AG08396 (cell line): ENCODE data around the gene POFUT1.
"Not testable (repeated sequence)": the region's sequence is repeated elsewhere in the genome, so short reads cannot be mapped to it uniquely, and the experiment has no call there.

Experiments
- DNase-seq: peaks from one replicate; pipeline ENCODE4 v3.0.0; 2012; ENCODE audit warnings: low spot score, mixed read lengths

POFUT1 gene

GRCh38 chr20:32235331-32236047 is 27.8 kb downstream of the POFUT1 start:
- no peak for DNase-seq

DNA sequence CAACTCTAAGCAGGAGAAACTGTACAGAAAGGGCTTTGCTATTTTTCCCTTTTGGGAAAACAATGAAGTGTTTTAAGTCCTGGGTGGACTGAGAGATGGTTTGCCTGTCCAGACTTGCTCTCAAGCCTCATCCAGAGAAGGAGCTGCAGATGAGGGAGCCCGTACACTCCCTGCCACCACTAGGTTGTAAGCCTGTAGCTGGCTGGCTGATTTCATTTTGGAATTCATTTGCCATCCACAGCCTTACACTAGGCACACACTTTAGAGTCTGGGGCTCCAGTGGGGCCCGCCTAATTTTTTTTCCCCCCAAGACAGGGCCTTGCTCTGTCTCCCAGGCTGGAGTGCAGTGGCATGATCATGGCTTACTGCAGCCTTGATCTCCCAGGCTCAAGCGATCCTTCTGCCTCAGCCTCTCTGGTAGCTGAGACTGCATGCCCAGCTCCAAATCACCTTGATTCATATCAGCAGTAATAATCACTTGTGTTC is 28.4 kb downstream of the POFUT1 start:
- DNase-seq = no peak

DNA sequence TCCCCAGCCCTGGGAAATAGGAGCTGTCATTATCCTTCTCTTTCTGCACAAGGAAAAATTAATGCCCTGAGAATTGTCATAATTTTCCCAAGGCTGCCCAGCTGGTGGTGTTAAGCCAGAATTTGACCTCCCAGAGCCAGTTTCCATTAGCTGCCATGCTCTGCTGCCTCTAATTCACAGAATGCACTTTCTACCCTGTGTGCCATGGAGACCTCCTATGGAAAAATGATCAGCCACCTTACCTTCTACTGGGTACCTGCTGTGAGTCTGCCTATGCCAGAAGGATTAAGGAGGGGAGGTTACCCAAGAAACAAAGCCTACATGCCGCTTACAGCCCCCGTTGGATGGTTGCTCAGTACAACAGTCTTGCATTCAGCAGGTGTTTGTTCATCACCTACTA is 29.1 kb downstream of the POFUT1 start:
- DNase-seq = no peak

DNA sequence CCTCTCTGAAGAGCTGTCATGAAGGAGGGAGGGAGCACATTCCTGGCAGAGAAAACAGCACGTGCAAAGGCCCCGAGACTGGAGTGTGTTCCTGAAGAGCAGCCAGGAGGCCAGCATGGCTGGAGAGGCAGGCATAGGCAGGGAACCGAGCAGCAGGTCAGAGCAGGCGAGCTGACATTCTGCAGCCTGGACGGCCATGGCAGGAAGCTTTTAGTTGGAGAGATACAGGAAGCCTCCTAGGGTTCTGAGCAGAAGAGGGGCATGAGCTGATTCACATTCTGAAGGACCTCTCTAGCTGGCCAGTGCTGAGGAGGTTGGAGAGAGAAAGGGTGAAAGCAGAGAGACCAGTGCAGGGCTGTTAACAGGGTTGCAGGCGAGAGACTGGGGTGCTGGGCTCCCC is 29.7 kb downstream of the POFUT1 start:
- no peak for DNase-seq

DNA sequence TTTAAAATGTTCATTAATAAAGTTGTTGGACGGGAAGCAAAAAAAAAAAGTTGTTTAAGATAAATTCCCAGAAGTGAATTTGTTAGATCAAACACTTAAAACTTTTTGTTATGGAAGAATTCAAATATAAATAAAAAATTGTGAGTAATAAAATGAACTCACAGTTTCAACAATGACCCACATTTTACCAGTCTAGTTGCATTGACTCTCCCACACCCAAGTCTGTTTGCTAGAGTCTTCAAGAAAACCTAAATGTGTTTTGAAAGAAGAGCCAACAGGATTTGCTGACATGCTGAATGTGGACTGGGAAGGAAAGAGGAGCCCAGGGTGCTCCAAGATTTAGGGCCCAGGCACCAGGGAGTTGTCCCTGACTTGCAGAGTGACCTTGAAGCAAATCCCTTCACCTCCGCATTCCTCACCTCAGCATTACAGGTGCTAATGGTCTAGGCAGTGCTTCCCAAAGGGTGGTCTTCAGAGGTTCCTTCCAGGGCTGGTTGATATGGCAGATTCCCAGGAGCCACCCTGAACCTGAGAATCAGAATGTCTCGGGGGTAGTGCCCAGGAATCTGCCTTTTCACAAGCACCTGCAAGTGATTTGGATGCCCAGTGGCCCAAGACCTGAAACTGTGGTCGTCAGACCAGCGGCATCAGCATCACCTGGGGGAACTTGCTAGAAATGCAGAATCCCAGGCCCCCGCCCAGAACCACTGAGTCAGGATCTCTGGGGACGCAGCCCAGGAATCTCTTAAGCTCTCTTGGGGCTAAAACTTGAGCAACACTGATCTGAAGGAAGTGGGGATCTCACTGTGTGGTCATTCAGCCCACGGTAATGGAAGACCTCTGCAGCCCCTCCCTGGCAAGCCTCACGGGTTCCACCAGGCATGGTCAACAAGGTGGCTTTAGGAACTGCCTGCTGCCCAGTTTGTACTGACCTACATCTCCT is 31.1 kb downstream of the POFUT1 start:
- DNase-seq = no peak

- no peak for DNase-seq
Observed at GRCh38 chr20:32240205-32240604, 32.5 kb downstream of the POFUT1 start.

GRCh38 chr20:32241807-32242206 is 34.1 kb downstream of the POFUT1 start:
- no peak for DNase-seq

DNA sequence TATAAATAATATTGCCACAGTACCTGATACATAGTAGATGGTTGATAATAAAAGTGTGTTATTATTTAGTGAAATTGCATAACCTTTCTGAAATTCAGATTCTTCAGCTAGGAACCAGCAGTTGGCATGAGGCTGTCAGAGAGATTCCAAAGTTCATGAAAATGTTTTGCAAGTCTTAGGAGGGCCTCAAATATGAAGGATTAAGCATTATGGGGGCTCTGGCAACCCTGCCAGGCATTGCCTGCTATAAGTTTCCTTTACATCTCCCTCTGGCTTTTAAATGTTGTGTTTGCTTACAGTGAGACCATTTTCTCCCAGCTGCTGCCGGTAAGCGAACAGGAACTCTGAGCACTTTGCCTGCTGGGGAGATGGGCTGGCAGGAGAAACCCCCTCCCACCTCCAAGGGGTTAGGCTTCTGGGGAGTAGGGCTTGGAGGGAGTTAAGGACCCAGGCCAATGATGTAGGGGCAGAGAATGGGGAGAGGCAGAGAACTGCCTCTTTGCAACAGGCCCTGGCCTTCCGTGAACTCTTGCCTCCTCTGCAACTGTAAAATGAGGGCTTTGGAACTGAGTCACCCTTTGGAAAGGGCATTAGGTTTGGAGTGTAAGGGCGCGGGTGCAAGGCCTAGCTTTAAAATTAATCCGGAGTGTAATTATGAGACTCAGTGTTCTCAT is 36.6 kb downstream of the POFUT1 start:
- no peak for DNase-seq

- no peak for DNase-seq
Observed at GRCh38 chr20:32244959-32245358, 37.3 kb downstream of the POFUT1 start.

GRCh38 chr20:32246208-32246607 is 38.5 kb downstream of the POFUT1 start:
- DNase-seq = not testable (repeated sequence)

- DNase-seq = no peak
Observed at GRCh38 chr20:32248043-32248442, 40.4 kb downstream of the POFUT1 start.

DNA sequence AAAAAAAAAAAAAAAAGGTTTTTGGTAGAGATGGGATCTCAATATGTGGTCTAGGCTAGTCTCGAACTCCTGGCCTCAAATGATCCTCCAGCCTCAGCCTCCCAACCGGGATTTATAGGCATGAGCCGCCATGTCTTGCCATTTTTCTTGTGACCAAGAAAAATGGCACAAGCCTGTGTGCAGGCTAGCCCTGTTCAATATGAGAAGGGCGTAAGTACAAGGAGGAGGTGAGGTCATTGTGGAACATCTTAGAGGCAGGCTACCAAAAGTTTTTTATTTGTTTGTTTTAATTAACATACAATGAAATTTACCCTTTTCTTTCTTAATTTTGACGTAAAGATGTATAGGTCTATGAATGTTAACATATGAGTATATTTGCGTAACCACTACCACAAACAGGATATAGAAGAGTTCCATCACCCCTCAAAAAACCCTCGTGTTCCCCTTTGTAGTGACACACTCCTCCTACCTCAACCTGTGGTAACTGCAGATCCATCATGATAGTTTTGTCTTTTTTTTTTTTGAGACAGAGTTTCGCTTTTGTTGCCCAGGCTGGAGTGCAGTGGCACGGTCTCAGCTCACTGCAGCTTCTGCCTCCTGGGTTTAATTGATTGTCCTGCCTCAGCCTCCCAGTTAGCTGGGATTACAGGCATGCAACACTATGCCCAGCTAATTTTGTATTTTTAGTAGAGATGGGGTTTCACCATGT is 41.5 kb downstream of the POFUT1 start:
- DNase-seq = no peak

DNA sequence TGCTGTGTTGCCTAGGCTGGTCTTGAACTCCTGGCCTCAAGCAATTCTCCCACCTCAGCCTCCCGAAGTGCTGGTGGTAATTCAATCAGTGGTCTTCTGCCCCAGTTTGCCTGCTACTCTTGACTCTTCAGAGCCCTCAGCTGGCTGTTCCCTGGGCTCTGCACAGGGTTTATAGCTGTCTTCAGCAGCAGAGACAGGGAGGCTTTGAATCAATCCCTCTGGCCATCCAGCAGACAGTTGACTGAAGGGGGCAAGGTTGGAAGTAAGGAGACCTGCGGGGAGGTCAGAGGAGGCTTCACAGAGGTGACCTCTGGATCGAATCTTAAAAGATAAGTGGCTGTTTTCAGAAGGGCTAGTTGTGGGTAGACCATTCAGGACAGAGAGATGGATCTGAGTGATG is 43.8 kb downstream of the POFUT1 start:
- DNase-seq = no peak

DNA sequence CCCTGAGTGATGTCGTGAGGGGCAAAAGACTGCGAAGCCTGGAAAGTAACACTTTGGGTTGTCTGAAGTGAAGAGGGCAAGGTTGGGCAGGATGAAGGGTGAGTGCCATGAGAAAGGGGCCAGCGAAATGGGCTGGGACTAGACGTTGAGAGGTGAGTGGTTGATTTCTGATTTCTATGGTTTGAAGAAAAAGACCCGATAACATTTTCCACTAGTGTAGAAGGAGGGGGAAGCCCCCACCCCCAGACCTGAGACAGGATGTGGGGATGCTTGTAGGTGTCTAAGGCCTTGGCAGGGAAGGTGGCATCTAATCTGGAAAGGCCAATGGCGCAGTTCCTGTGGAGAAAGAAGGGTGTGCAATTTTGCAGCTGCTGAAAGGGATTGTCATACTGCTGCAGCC is 44.5 kb downstream of the POFUT1 start:
- DNase-seq = no peak

DNA sequence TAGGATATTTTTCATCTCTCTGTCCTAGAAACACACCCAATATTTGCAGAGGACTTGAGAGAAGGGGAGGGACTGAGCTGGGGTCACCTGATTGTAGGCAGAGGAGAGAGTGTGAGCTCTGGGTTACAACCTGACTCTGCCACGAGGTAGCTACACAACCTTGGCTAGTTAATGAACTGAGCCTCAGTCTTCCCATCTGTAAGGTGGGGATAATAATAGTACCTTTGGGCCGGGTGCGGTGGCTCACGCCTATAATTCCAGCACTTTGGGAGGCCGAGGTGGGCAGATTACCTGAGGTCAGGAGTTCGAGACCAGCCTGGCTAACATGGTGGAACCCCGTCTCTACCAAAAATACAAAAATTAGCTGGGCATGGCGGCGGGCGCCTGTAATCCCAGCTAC is 53.3 kb downstream of the POFUT1 start:
- not testable (repeated sequence) for DNase-seq

DNA sequence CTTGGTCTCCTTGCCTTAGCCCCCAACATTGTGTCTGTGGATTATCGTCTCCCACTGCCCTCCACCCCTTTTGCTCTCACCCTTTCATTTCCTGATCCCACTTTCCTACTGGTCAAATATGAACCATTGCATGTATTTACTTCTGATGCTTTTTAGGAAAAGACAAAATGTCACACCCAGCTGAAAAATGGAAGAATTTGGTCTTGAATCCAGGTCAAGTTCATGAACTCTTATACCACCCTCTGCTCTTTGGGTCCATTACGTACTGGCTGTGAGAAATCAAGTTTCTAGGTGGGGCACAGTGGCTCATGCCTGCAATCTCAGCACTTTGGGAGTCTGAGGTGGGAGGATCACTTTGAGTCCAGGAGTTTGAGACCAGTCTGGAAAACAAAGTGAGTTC is 54.0 kb downstream of the POFUT1 start:
- DNase-seq = no peak

DNA sequence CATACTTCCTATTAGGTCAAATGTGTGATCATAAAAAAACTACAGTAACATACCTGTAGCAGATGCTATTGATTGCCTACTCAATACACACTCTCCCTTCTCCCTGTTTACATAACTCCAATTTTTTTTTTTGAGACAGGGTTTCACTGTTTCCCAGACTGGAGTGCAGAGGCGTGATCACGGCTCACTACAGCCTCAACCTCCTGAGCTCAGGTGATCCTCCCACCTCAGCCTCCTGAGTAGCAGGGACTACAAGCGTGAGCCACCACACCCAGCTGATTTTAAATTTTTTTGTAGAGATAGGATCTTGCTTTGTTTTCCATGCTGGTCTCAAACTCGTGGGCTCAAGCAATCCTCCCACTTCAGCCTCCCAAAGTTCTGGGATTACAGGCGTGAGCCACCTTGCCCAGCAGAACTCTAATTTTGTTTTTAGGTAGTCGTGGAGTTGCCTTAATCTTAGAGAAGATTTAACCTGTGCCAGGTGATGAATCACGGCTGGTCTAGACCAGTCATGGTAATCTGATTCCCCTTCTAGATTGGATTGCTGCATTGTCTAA is 55.8 kb downstream of the POFUT1 start:
- no peak for DNase-seq

- no peak for DNase-seq
Observed at GRCh38 chr20:32271620-32272019, 63.9 kb downstream of the POFUT1 start.

- no peak for DNase-seq
Observed at GRCh38 chr20:32274359-32274758, 66.7 kb downstream of the POFUT1 start.

- not testable (repeated sequence) for DNase-seq
Observed at GRCh38 chr20:32275163-32275562, 67.5 kb downstream of the POFUT1 start.

DNA sequence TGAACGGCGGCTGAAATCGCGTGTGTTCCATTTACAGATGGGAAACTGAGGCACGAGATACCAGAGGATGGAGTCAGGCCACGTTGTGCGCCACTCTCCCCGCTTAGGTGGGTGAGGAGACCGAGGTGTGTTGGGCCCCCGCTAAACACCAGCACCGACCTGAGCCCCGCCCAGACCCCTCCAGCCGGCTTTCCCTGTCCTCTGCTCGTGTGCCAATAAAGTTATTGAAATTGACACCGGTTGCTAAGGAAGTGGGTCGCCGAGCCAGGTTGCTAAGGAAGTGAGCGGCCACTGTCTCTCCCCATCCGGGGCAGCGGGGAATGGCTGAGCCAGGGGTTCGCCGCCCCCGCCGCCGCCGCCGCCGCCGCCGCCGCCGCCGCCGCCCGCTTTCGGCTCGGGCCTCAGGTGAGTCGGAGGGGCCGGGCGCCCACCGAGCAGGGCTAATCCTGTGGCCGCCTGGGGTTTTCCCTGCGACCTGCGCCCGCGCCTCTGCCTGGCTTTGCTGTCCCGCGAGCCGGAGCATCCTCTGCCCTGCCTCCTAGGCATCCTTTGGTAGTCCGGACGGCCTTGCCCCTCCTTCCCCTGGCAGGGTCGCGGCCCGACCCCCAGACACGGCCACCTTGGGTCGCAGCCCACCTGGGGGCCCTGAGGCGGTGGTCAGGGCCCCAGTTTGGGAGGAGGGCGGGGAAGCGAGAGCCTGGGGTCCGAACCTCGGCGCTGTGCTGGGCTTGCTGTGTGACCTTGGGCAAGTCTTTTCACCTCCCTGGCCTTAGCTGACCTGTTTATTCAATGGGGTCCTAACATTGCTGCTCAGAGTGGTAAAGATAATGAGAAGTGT is 69.9 kb downstream of the POFUT1 start, which contains the start of gene KIF3B:
Gene KIF3B (plus strand): TSS at position 291 of the 838 bp plus-strand sequence. CDS start 32,127 bp downstream, outside the sequence.
- DNase-seq = peak; percentile 96
